NCI-H2196 (cell line): ENCODE data around the gene ERBB3.

Experiments
- DNase-seq: peaks from one replicate; lab custom pipeline; 2025; ENCODE audit not compliant: unreplicated experiment; lab: John Stamatoyannopoulos, UW

ERBB3 gene

GRCh38 chr12:56129942-56130495, 50.1 kb downstream of the ERBB3 start:
- no peak for DNase-seq

- no peak for DNase-seq
Measured at GRCh38 chr12:56130876-56131275, 50.9 kb downstream of the ERBB3 start.

GRCh38 chr12:56134897-56135296, 54.9 kb downstream of the ERBB3 start:
- DNase-seq, result no peak

GRCh38 chr12:56137853-56138571, 58.0 kb downstream of the ERBB3 start:
- DNase-seq, result no peak

- no peak for DNase-seq
Measured at GRCh38 chr12:56141946-56142784, 62.2 kb downstream of the ERBB3 start.

- DNase-seq, result no peak
Measured at GRCh38 chr12:56143217-56143616, 63.3 kb downstream of the ERBB3 start.

GRCh38 chr12:56143870-56144269, 63.9 kb downstream of the ERBB3 start:
- DNase-seq, result no peak

GRCh38 chr12:56145217-56145616, 65.3 kb downstream of the ERBB3 start:
- no peak for DNase-seq

GRCh38 chr12:56146492-56147460, 66.8 kb downstream of the ERBB3 start:
- no peak for DNase-seq

- DNase-seq, result peak; percentile 31
Measured at GRCh38 chr12:56150563-56150962, 70.6 kb downstream of the ERBB3 start.

- peak; percentile 70 for DNase-seq
Measured at GRCh38 chr12:56151672-56152131, 71.7 kb downstream of the ERBB3 start.

GRCh38 chr12:56152132-56152755, 72.3 kb downstream of the ERBB3 start, which contains the start of gene MYL6B:
Gene MYL6B, plus strand, starts transcription at chr12:56152587. Its CDS starts 1,332 bp downstream, at chr12:56153919.
- peak; percentile 93 for DNase-seq
